ENCODE measurements around the gene GYG2.

DNA sequence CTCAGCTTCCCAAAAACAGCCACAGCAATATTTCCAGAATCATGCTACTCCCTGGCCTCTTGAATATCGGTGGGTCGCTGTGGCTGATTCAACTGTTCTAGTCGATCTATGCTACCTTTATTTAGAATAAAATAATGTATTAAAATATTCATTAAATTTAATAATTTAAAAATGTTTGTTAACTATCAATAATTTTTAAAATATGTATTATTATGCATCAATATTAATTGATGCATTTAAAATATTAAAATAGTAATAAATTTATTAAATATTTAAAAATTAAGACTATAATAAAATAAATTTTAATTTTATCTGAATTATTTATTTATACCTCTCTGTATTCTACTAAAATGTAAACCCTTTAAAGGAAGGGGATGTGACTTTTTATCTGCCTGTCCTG is 81.4 kb downstream of the GYG2 start:
- TF ChIP-seq, protein P1, sequence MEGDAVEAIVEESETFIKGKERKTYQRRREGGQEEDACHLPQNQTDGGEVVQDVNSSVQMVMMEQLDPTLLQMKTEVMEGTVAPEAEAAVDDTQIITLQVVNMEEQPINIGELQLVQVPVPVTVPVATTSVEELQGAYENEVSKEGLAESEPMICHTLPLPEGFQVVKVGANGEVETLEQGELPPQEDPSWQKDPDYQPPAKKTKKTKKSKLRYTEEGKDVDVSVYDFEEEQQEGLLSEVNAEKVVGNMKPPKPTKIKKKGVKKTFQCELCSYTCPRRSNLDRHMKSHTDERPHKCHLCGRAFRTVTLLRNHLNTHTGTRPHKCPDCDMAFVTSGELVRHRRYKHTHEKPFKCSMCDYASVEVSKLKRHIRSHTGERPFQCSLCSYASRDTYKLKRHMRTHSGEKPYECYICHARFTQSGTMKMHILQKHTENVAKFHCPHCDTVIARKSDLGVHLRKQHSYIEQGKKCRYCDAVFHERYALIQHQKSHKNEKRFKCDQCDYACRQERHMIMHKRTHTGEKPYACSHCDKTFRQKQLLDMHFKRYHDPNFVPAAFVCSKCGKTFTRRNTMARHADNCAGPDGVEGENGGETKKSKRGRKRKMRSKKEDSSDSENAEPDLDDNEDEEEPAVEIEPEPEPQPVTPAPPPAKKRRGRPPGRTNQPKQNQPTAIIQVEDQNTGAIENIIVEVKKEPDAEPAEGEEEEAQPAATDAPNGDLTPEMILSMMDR (IDR thresholded peaks at IDR 0.05): no peak
- TF ChIP-seq EP300 (IDR thresholded peaks at IDR 0.05; ENCODE audit: low read depth) (no peak), POLR2A (IDR thresholded peaks at IDR 0.05) (no peak)

Data from transverse colon (tissue), 3 donors.